Islet precursor cell (in vitro differentiated cells): Measurements from ENCODE around the gene MILR1.

Source experiments
- DNase-seq: peaks from one replicate; pipeline ENCODE4 v3.0.0-alpha.2; 2018

Gene MILR1

GRCh38 chr17:64503821-64504768 lies 55.2 kb downstream of the MILR1 start:
- DNase-seq: no peak

GRCh38 chr17:64504769-64505339 lies 55.9 kb downstream of the MILR1 start:
- no peak for DNase-seq

GRCh38 chr17:64505340-64506200 lies 56.7 kb downstream of the MILR1 start:
- peak; percentile 85 for DNase-seq

GRCh38 chr17:64506201-64506575 lies 57.3 kb downstream of the MILR1 start, which contains the start of gene DDX5:
TSS of gene DDX5 (minus strand) at chr17:64506289. CDS start at chr17:64506119, 170 bp downstream.
- peak; percentile 100 for DNase-seq

GRCh38 chr17:64506576-64507412 lies 57.9 kb downstream of the MILR1 start, which contains the start of gene CEP95:
TSS of gene CEP95 (plus strand) at chr17:64506977. CDS start at chr17:64507098, 121 bp downstream.
- DNase-seq: no peak

- peak; percentile 60 for DNase-seq
Measured at GRCh38 chr17:64507413-64507782, 58.5 kb downstream of the MILR1 start.

GRCh38 chr17:64508683-64509082 lies 59.8 kb downstream of the MILR1 start:
- no peak for DNase-seq

- DNase-seq: no peak
Measured at GRCh38 chr17:64509179-64509578, 60.3 kb downstream of the MILR1 start.

- DNase-seq: no peak
Measured at GRCh38 chr17:64515419-64515818, 66.5 kb downstream of the MILR1 start.

- no peak for DNase-seq
Measured at GRCh38 chr17:64515829-64516228, 66.9 kb downstream of the MILR1 start.
